CD4-positive, alpha-beta memory T cell (primary cell): ENCODE data around the gene RAMP1. TPM values are rescaled to one million over a fixed set of nuclear protein-coding genes. Genes with fewer than 3 reads are reported as not detected.

ENCODE experiments used
- CTCF ChIA-PET: fragments of 350-600 bp; sonication (Branson Sonifier 250); formaldehyde crosslinking; loops from one replicate; lab custom pipeline; 2021; ENCODE audit warnings: inconsistent platforms; ENCODE audit not compliant: partially characterized antibody; lab: Charles Lee
- POLR2A ChIA-PET: fragments of 350-600 bp; sonication (Branson Sonifier 250); formaldehyde crosslinking; loops from one replicate; lab custom pipeline; 2021; ENCODE audit not compliant: partially characterized antibody; lab: Charles Lee
- DNase-seq, 5 donors: peaks; one replicate each; pipeline versions ENCODE4 v3.0.0 to v3.0.0-alpha.2; 2020 to 2022; ENCODE audit warnings: mixed read lengths in 1 of 5
- H3K27ac ChIP-seq: one replicate; pipeline ENCODE4 v1.7.0; 2013; ENCODE audit warnings: low read depth, low read length
- H3K27me3 ChIP-seq: 2 replicates; pipeline ENCODE4 v1.7.0; 2013; ENCODE audit warnings: mild to moderate bottlenecking, low read length, moderate library complexity; ENCODE audit not compliant: insufficient read depth
- H3K36me3 ChIP-seq: 2 replicates; pipeline ENCODE4 v1.7.0; 2013; ENCODE audit warnings: mild to moderate bottlenecking, low read length, moderate library complexity; ENCODE audit not compliant: insufficient read depth
- H3K4me1 ChIP-seq: 2 replicates; pipeline ENCODE4 v1.7.0; 2013; ENCODE audit warnings: mild to moderate bottlenecking, low read length, moderate library complexity; ENCODE audit not compliant: insufficient read depth
- H3K4me3 ChIP-seq, 2 donors: one replicate each; pipeline ENCODE4 v1.7.0; 2013; ENCODE audit warnings: low read length in 2 of 2, mild to moderate bottlenecking in 1 of 2
- H3K9me3 ChIP-seq, 2 donors: one replicate each; pipeline ENCODE4 v1.7.0; 2013; ENCODE audit warnings: low read length in 2 of 2, control low read depth in 1 of 2; ENCODE audit not compliant: control insufficient read depth in 1 of 2
- H3K27ac Mint-ChIP-seq, 7 donors: one replicate each; pipeline ENCODE4 v1.8.0; 2020 to 2021; ENCODE audit warnings: mixed read lengths in 7 of 7, mild to moderate bottlenecking in 6 of 7, inconsistent platforms in 3 of 7, moderate library complexity in 3 of 7
- H3K27me3 Mint-ChIP-seq, 2 donors: one replicate each; pipeline ENCODE4 v1.8.0; 2020 to 2021; ENCODE audit warnings: mixed read lengths in 2 of 2
- H3K36me3 Mint-ChIP-seq, 2 donors: one replicate each; pipeline ENCODE4 v1.8.0; 2020 to 2021; ENCODE audit warnings: mixed read lengths in 2 of 2, inconsistent platforms in 1 of 2, mild to moderate bottlenecking in 1 of 2
- H3K4me1 Mint-ChIP-seq, 4 donors: one replicate each; pipeline ENCODE4 v1.8.0; 2020 to 2021; ENCODE audit warnings: mixed read lengths in 4 of 4, mild to moderate bottlenecking in 1 of 4
- H3K4me3 Mint-ChIP-seq, 8 donors: one replicate each; pipeline ENCODE4 v1.8.0; 2020 to 2021; ENCODE audit warnings: mixed read lengths in 8 of 8, mild to moderate bottlenecking in 7 of 8, moderate library complexity in 6 of 8, inconsistent platforms in 3 of 8
- H3K9me3 Mint-ChIP-seq, 8 donors: one replicate each; pipeline ENCODE4 v1.8.0; 2020 to 2021; ENCODE audit warnings: mixed read lengths in 8 of 8, mild to moderate bottlenecking in 5 of 8, inconsistent platforms in 3 of 8, moderate library complexity in 1 of 8
- intact Hi-C: fragments of 100-400 bp; cut with micrococcal nuclease; formaldehyde crosslinking; loops from one replicate; pipeline ENCODE4 v1.15.1; 2023
- polyA plus RNA-seq, 2 donors: library from polyadenylated mRNA; unstranded; fragments of 300-500 nt; fragmentation: Illumina TruSeq; gene quantifications; one replicate each; pipeline ENCODE4 v1.2.3, GENCODE V29; 2021
- total RNA-seq, 2 experiments: library from RNA; stranded (reverse); gene quantifications; one replicate each; pipeline ENCODE4 v1.2.3, GENCODE V29; 2021

The RAMP1 gene
- total RNA-seq (not detected), polyA plus RNA-seq (10 to 100 TPM in 1 of 2 donors, 1 to 10 TPM in 1; 1.3 to 10.8 TPM)

DNA sequence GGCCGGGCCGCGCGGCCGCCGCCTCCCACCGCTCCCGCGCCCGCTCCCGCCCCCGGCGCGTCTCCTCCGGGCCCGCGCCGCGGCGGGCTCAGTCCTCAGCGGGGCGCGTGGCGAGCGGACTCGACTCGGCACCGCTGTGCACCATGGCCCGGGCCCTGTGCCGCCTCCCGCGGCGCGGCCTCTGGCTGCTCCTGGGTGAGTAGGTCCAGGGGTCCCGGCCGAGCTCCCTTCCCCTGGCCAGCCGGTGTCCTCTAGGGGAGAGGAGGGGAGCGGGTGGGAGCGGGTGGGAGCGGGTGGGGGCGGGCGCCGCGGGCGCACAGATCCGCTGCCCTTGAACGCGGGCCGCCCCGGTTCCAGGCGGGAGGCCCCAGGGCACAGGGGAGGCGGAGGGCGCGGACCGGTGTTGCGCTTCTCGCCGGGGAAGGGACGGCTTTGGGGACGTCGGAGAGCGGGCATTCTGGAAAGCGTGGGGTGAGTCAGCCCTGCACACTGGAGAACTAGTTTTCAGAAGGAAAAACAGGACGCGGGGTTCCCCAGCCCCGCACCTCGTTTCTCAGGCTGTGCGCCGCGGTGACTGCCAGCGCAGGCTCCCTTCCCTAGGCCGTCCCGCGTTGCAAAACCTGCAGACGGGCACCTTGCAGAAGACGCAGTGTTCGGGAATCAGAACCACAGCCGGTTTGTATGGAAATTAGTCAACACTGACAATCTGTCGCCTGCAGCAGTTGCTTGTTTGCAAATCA lies at the start of gene RAMP1:
Gene RAMP1 (plus strand): TSS at position 91 of the 740 bp plus-strand sequence. CDS start 53 bp downstream, at position 144.
- Mint-ChIP-seq H3K36me3 (no peaks in the 10 kb centered on the region), H3K27me3 (peaks cover 18 to 21% of the 10 kb centered on the region in 2 donors), H3K4me3 (peak within 1 kb of the TSS; percentile 62 to 87 (median 72)), H3K9me3 (no peaks in the 10 kb centered on the region), H3K27ac (peak within 1 kb of the TSS in 1 of 7 donors; percentile 52), H3K4me1 (peaks cover 5 to 15% (median 6%) of the 10 kb centered on the region in 4 donors)
- H3K9me3 ChIP-seq: no peaks in the 10 kb centered on the region
- peak in 2 of 5 donors; percentile 3 to 7 for DNase-seq
- ChIA-PET POLR2A (no interaction called here), CTCF (no interaction called here)
- intact Hi-C loops: loop anchor here (5.0 to 10.0 kb wide), 2 partner anchors 108 to 335 kb away; partner anchors contain the start of gene UBE2F
- peaks cover 14% of the 10 kb centered on the region for H3K4me1 ChIP-seq
- H3K36me3 ChIP-seq: no peaks in the 10 kb centered on the region
- no peak within 1 kb of the TSS for H3K27ac ChIP-seq
- H3K4me3 ChIP-seq: no peak within 1 kb of the TSS
- peaks cover 7% of the 10 kb centered on the region for H3K27me3 ChIP-seq

- no peaks in the 10 kb centered on the region for H3K36me3 ChIP-seq
- ChIA-PET CTCF (no interaction called here), POLR2A (no interaction called here)
- Mint-ChIP-seq H3K27me3 (no peaks in the 10 kb centered on the region), H3K36me3 (no peaks in the 10 kb centered on the region), H3K9me3 (no peaks in the 10 kb centered on the region), H3K4me3 (no peak overlapping the region), H3K4me1 (peaks cover 0 to 11% (median 4%) of the 10 kb centered on the region in 4 donors), H3K27ac (peak overlapping the region in 1 of 7 donors; percentile 25)
- no peak overlapping the region for H3K27ac ChIP-seq
- DNase-seq: no peak
- no peak overlapping the region for H3K4me3 ChIP-seq
- H3K4me1 ChIP-seq: no peaks in the 10 kb centered on the region
- H3K27me3 ChIP-seq: no peaks in the 10 kb centered on the region
- no peaks in the 10 kb centered on the region for H3K9me3 ChIP-seq
- intact Hi-C loops: no loop called here
These were observed 43.8 kb upstream of the RAMP1 start for GRCh38 chr2:237815637-237816036.

GRCh38 chr2:237816531-237816930 lies 42.9 kb upstream of the RAMP1 start:
- no peaks in the 10 kb centered on the region for H3K27me3 Mint-ChIP-seq
- peaks cover 0 to 11% (median 4%) of the 10 kb centered on the region in 4 donors for H3K4me1 Mint-ChIP-seq
- Histone ChIP-seq H3K4me1 (no peaks in the 10 kb centered on the region), H3K27me3 (no peaks in the 10 kb centered on the region), H3K4me3 (no peak overlapping the region), H3K9me3 (no peaks in the 10 kb centered on the region), H3K27ac (no peak overlapping the region), H3K36me3 (no peaks in the 10 kb centered on the region)
- no peak overlapping the region for H3K27ac Mint-ChIP-seq
- H3K36me3 Mint-ChIP-seq: no peaks in the 10 kb centered on the region
- H3K4me3 Mint-ChIP-seq: no peak overlapping the region
- DNase-seq: no peak
- intact Hi-C loops: no loop called here
- ChIA-PET POLR2A (no interaction called here), CTCF (no interaction called here)
- H3K9me3 Mint-ChIP-seq: no peaks in the 10 kb centered on the region

- H3K27me3 Mint-ChIP-seq: no peaks in the 10 kb centered on the region
- H3K4me1 ChIP-seq: no peaks in the 10 kb centered on the region
- H3K4me3 ChIP-seq: no peak overlapping the region
- no peak overlapping the region for H3K27ac ChIP-seq
- no peaks in the 10 kb centered on the region for H3K9me3 ChIP-seq
- H3K27ac Mint-ChIP-seq: no peak overlapping the region
- no peaks in the 10 kb centered on the region for H3K36me3 ChIP-seq
- no peak overlapping the region for H3K4me3 Mint-ChIP-seq
- POLR2A ChIA-PET: no interaction called here
- peaks cover 0 to 11% (median 4%) of the 10 kb centered on the region in 4 donors for H3K4me1 Mint-ChIP-seq
- no peaks in the 10 kb centered on the region for H3K9me3 Mint-ChIP-seq
- H3K27me3 ChIP-seq: no peaks in the 10 kb centered on the region
- no peak for DNase-seq
- CTCF ChIA-PET: no interaction called here
- no peaks in the 10 kb centered on the region for H3K36me3 Mint-ChIP-seq
- intact Hi-C loops: no loop called here
These were observed 41.4 kb upstream of the RAMP1 start for GRCh38 chr2:237818066-237818473.

GRCh38 chr2:237819231-237819630 lies 40.2 kb upstream of the RAMP1 start:
- no peaks in the 10 kb centered on the region for H3K36me3 Mint-ChIP-seq
- Histone ChIP-seq H3K36me3 (no peaks in the 10 kb centered on the region), H3K27me3 (no peaks in the 10 kb centered on the region), H3K4me3 (no peak overlapping the region), H3K4me1 (no peaks in the 10 kb centered on the region), H3K27ac (no peak overlapping the region), H3K9me3 (no peaks in the 10 kb centered on the region)
- peaks cover 0 to 11% (median 4%) of the 10 kb centered on the region in 4 donors for H3K4me1 Mint-ChIP-seq
- intact Hi-C loops: no loop called here
- no peak for DNase-seq
- CTCF ChIA-PET: no interaction called here
- peak overlapping the region in 1 of 8 donors; percentile 23 for H3K4me3 Mint-ChIP-seq
- H3K27ac Mint-ChIP-seq: no peak overlapping the region
- H3K27me3 Mint-ChIP-seq: no peaks in the 10 kb centered on the region
- POLR2A ChIA-PET: no interaction called here
- no peaks in the 10 kb centered on the region for H3K9me3 Mint-ChIP-seq

DNA sequence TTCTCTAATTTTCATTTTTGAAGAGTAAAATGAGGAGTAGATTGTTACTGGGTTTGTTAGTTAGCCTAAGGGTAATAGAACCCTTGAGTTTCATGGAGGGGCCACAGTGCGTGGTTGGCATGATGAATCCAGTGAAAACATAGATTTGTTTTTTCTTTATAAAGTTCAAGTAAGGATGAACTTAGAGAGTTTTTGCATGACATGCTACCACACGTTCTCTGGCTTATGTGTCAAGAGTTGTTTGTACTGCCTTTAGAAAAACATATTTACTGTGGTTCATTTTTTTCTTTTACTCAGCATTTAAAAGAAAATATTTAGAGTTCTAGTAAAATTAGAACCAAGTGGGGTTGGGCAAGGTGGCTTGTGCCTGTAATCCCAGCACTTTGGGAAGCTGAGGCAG lies 39.0 kb upstream of the RAMP1 start:
- Mint-ChIP-seq H3K9me3 (no peaks in the 10 kb centered on the region), H3K27me3 (no peaks in the 10 kb centered on the region), H3K4me1 (peaks cover 0 to 11% (median 4%) of the 10 kb centered on the region in 4 donors), H3K4me3 (no peak overlapping the region), H3K36me3 (no peaks in the 10 kb centered on the region), H3K27ac (no peak overlapping the region)
- Histone ChIP-seq H3K36me3 (no peaks in the 10 kb centered on the region), H3K27me3 (no peaks in the 10 kb centered on the region), H3K27ac (no peak overlapping the region), H3K4me1 (no peaks in the 10 kb centered on the region), H3K9me3 (no peaks in the 10 kb centered on the region), H3K4me3 (no peak overlapping the region)
- intact Hi-C loops: no loop called here
- ChIA-PET POLR2A (no interaction called here), CTCF (no interaction called here)
- DNase-seq: no peak

GRCh38 chr2:237823544-237823943 lies 35.9 kb upstream of the RAMP1 start:
- DNase-seq: no peak
- H3K4me3 ChIP-seq: no peak overlapping the region
- ChIA-PET POLR2A (no interaction called here), CTCF (no interaction called here)
- no peaks in the 10 kb centered on the region for H3K27me3 ChIP-seq
- no peaks in the 10 kb centered on the region for H3K36me3 Mint-ChIP-seq
- H3K4me1 Mint-ChIP-seq: peaks cover 0 to 4% (median under 1%) of the 10 kb centered on the region in 4 donors
- H3K36me3 ChIP-seq: no peaks in the 10 kb centered on the region
- H3K9me3 Mint-ChIP-seq: no peaks in the 10 kb centered on the region
- no peaks in the 10 kb centered on the region for H3K9me3 ChIP-seq
- intact Hi-C loops: no loop called here
- no peak overlapping the region for H3K4me3 Mint-ChIP-seq
- H3K4me1 ChIP-seq: no peaks in the 10 kb centered on the region
- H3K27ac ChIP-seq: no peak overlapping the region
- H3K27me3 Mint-ChIP-seq: no peaks in the 10 kb centered on the region
- H3K27ac Mint-ChIP-seq: no peak overlapping the region
